Thymus (tissue), 14 donors: ENCODE results near the gene HES4. TPM values are rescaled to one million over a fixed set of nuclear protein-coding genes. Genes with fewer than 3 reads are reported as not detected.

Experiments used
- DNase-seq, 9 donors: peaks; one replicate each; pipeline ENCODE4 v3.0.0-alpha.2; 2013; ENCODE audit warnings: low spot score in 9 of 9, low read depth in 6 of 9, missing footprints in 1 of 9
- H3K27ac ChIP-seq, 2 donors: one replicate each; pipeline ENCODE4 v1.5.1; 2013; ENCODE audit warnings: control low read depth in 1 of 2, low read depth in 1 of 2, low read length in 1 of 2, mild to moderate bottlenecking in 1 of 2, moderate library complexity in 1 of 2
- H3K27me3 ChIP-seq, 2 donors: one replicate each; pipeline ENCODE4 v1.5.1; 2013; ENCODE audit warnings: low read length in 1 of 2; ENCODE audit not compliant: control insufficient read depth in 2 of 2, insufficient read depth in 1 of 2
- H3K36me3 ChIP-seq, 2 donors: one replicate each; pipeline ENCODE4 v1.5.1; 2013; ENCODE audit warnings: low read length in 1 of 2, mild to moderate bottlenecking in 1 of 2, moderate library complexity in 1 of 2; ENCODE audit not compliant: control insufficient read depth in 2 of 2, insufficient read depth in 2 of 2
- H3K4me1 ChIP-seq, 2 donors: one replicate each; pipeline ENCODE4 v1.5.1; 2013; ENCODE audit warnings: low read length in 2 of 2; ENCODE audit not compliant: control insufficient read depth in 2 of 2, insufficient read depth in 2 of 2
- H3K4me3 ChIP-seq, 2 donors: one replicate each; pipeline ENCODE4 v1.5.1; 2013; ENCODE audit warnings: low read length in 2 of 2, control low read depth in 1 of 2, mild to moderate bottlenecking in 1 of 2
- H3K9me3 ChIP-seq, 2 donors: one replicate each; pipeline ENCODE4 v1.5.1; 2013; ENCODE audit warnings: low read length in 1 of 2, mild to moderate bottlenecking in 1 of 2; ENCODE audit not compliant: control insufficient read depth in 2 of 2, insufficient read depth in 1 of 2
- WGBS: extraction: QIAGEN DNeasy Blood & Tissue Kit; methylation state at CpG from one replicate; pipeline ENCODE4 v1.1.7; 2013; 5-methylcytosine and 5-hydroxymethylcytosine counted together
- long read RNA-seq, 10 donors: transcript quantifications; one replicate each; lab custom pipeline, GENCODE V29; 2026
- polyA plus RNA-seq: library from polyadenylated mRNA; stranded (reverse); fragments of 200-250 nt; gene quantifications from one replicate; pipeline ENCODE4 v1.2.3, GENCODE V29; 2013
- total RNA-seq: library from RNA; stranded (reverse); fragments of 120-200 nt; gene quantifications from one replicate; pipeline ENCODE4 v1.2.4, GENCODE V29; 2013
- donor health status: healthy.

Gene HES4, protein sequence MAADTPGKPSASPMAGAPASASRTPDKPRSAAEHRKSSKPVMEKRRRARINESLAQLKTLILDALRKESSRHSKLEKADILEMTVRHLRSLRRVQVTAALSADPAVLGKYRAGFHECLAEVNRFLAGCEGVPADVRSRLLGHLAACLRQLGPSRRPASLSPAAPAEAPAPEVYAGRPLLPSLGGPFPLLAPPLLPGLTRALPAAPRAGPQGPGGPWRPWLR
- total RNA-seq (61.3 TPM), polyA plus RNA-seq (15.5 TPM)
- long read RNA-seq, donor 1, partial matches to known transcripts = 0 of 5 reads
- long read RNA-seq, donor 1, other reads (novel, unspliced or antisense) = 0 of 5 reads
- long read RNA-seq, donor 2, transcript HES4-202 (3 exons, 1,040 nt) = minor isoform, 19 of 65 reads
- long read RNA-seq, donor 2, transcript HES4-201 (4 exons, 899 nt) = minor isoform, 18 of 65 reads
- long read RNA-seq, donor 2, transcript HES4-203 (2 exons, 1,038 nt) = major isoform, 23 of 65 reads
- long read RNA-seq, donor 2, transcript HES4-204 (3 exons, 667 nt) = minor isoform, 5 of 65 reads
- long read RNA-seq, donor 2, partial matches to known transcripts = 0 of 65 reads
- long read RNA-seq, donor 2, other reads (novel, unspliced or antisense) = 0 of 65 reads
- long read RNA-seq, donor 3, transcript HES4-203 (2 exons, 1,038 nt) = major isoform, 27 of 56 reads
- long read RNA-seq, donor 3, transcript HES4-201 (4 exons, 899 nt) = minor isoform, 16 of 56 reads
- long read RNA-seq, donor 3, transcript HES4-202 (3 exons, 1,040 nt) = minor isoform, 12 of 56 reads
- long read RNA-seq, donor 3, partial matches to known transcripts = 0 of 56 reads
- long read RNA-seq, donor 3, other reads (novel, unspliced or antisense) = 0 of 56 reads
- long read RNA-seq, donor 4, transcript HES4-202 (3 exons, 1,040 nt) = major isoform, 7 of 19 reads
- long read RNA-seq, donor 4, transcript HES4-201 (4 exons, 899 nt) = minor isoform, 5 of 19 reads
- long read RNA-seq, donor 4, transcript HES4-203 (2 exons, 1,038 nt) = minor isoform, 6 of 19 reads
- long read RNA-seq, donor 4, partial matches to known transcripts = 0 of 19 reads
- long read RNA-seq, donor 4, other reads (novel, unspliced or antisense) = 0 of 19 reads
- long read RNA-seq, donor 5, transcript HES4-202 (3 exons, 1,040 nt) = minor isoform, 21 of 90 reads
- long read RNA-seq, donor 5, transcript HES4-203 (2 exons, 1,038 nt) = major isoform, 43 of 90 reads
- long read RNA-seq, donor 5, transcript HES4-201 (4 exons, 899 nt) = minor isoform, 22 of 90 reads
- long read RNA-seq, donor 5, partial matches to known transcripts = 0 of 90 reads
- long read RNA-seq, donor 5, other reads (novel, unspliced or antisense) = 0 of 90 reads
- long read RNA-seq, donor 6, transcript HES4-203 (2 exons, 1,038 nt) = minor isoform, 7 of 28 reads
- long read RNA-seq, donor 6, transcript HES4-202 (3 exons, 1,040 nt) = minor isoform, 5 of 28 reads
- long read RNA-seq, donor 6, transcript HES4-201 (4 exons, 899 nt) = major isoform, 15 of 28 reads
- long read RNA-seq, donor 6, partial matches to known transcripts = 0 of 28 reads
- long read RNA-seq, donor 6, other reads (novel, unspliced or antisense) = 0 of 28 reads
- long read RNA-seq, donor 7, transcript HES4-202 (3 exons, 1,040 nt) = minor isoform, 5 of 24 reads
- long read RNA-seq, donor 7, transcript HES4-204 (3 exons, 667 nt) = minor isoform, 5 of 24 reads
- long read RNA-seq, donor 7, transcript HES4-203 (2 exons, 1,038 nt) = minor isoform, 6 of 24 reads
- long read RNA-seq, donor 7, transcript HES4-201 (4 exons, 899 nt) = major isoform, 8 of 24 reads
- long read RNA-seq, donor 7, partial matches to known transcripts = 0 of 24 reads
- long read RNA-seq, donor 7, other reads (novel, unspliced or antisense) = 0 of 24 reads
- long read RNA-seq, donor 8, transcript HES4-201 (4 exons, 899 nt) = minor isoform, 5 of 14 reads
- long read RNA-seq, donor 8, transcript HES4-203 (2 exons, 1,038 nt) = major isoform, 6 of 14 reads
- long read RNA-seq, donor 8, partial matches to known transcripts = 0 of 14 reads
- long read RNA-seq, donor 8, other reads (novel, unspliced or antisense) = 0 of 14 reads
- long read RNA-seq, donor 9, transcript HES4-203 (2 exons, 1,038 nt) = minor isoform, 15 of 39 reads
- long read RNA-seq, donor 9, transcript HES4-201 (4 exons, 899 nt) = major isoform, 20 of 39 reads
- long read RNA-seq, donor 9, partial matches to known transcripts = 0 of 39 reads
- long read RNA-seq, donor 9, other reads (novel, unspliced or antisense) = 0 of 39 reads
- long read RNA-seq, donor 10, transcript HES4-203 (2 exons, 1,038 nt) = major isoform, 18 of 42 reads
- long read RNA-seq, donor 10, transcript HES4-201 (4 exons, 899 nt) = minor isoform, 13 of 42 reads
- long read RNA-seq, donor 10, transcript HES4-202 (3 exons, 1,040 nt) = minor isoform, 10 of 42 reads
- long read RNA-seq, donor 10, partial matches to known transcripts = 0 of 42 reads
- long read RNA-seq, donor 10, other reads (novel, unspliced or antisense) = 0 of 42 reads

DNA sequence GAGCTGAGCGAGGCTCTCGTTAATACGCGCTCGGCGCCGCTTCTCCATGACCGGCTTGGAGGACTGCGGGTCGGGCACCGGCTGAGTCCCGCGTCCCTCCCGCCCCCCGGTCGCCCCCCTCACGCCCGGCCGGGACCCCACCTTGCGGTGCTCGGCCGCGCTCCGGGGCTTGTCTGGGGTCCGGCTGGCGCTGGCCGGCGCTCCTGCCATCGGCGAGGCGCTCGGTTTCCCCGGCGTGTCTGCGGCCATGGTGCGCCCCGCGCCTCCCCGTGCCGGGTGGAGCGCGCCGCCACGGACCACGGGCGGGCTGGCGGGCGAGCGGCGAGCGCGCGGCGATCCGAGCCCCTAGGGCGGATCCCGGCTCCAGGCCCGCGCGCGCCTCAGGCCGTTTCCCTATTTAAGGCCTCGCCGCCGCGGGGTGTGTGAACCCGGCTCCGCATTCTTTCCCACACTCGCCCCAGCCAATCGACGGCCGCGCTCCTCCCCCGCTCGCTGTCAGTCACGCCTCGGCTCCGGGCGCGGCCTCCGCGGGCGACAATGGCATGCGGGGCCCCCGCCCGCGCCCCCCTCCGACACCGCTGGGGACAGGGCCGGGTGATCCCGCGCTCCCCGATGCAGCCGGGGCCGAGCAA lies at the start of gene HES4:
TSS of gene HES4 (minus strand) at position 373 of the 632 bp plus-strand sequence. CDS start at position 249, 124 bp downstream.
- under 1% methylated on average over 95 of the region's 95 CpGs for WGBS
- DNase-seq = peak in 4 of 9 donors; percentile 66 to 87 (median 72)
- H3K4me1 ChIP-seq = peaks cover 32 to 58% of the 10 kb centered on the region in 2 donors
- H3K27me3 ChIP-seq = peaks cover 44 to 87% of the 10 kb centered on the region in 2 donors
- peak within 1 kb of the TSS; percentile 53 to 63 for H3K4me3 ChIP-seq
- H3K27ac ChIP-seq = peak within 1 kb of the TSS; percentile 64 to 88
- peaks cover 1 to 4% of the 10 kb centered on the region in 2 donors for H3K9me3 ChIP-seq
- peaks cover 0 to 4% of the 10 kb centered on the region in 2 donors for H3K36me3 ChIP-seq

DNA sequence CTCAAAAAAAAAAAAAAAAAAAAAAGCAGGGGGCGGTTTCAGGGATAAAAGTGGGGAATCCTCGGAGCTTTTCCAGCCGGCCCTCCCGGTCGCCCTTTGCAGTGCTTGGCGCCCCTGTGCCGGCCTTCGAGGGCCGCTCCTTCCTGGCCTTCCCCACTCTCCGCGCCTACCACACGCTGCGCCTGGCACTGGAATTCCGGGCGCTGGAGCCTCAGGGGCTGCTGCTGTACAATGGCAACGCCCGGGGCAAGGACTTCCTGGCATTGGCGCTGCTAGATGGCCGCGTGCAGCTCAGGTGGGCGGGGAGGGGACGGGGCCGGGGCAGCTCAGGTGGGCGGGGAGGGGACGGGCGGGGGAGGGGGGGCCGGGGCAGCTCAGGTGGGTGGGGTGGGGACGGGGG lies 48.9 kb upstream of the HES4 start:
- Histone ChIP-seq H3K4me1 (no peaks in the 10 kb centered on the region), H3K27me3 (no peaks in the 10 kb centered on the region), H3K9me3 (peaks cover 0 to 8% of the 10 kb centered on the region in 2 donors), H3K4me3 (no peak overlapping the region), H3K27ac (no peak overlapping the region), H3K36me3 (peaks cover 0 to 4% of the 10 kb centered on the region in 2 donors)
- WGBS = 91% methylated on average over 28 of the region's 28 CpGs
- DNase-seq = no peak

DNA sequence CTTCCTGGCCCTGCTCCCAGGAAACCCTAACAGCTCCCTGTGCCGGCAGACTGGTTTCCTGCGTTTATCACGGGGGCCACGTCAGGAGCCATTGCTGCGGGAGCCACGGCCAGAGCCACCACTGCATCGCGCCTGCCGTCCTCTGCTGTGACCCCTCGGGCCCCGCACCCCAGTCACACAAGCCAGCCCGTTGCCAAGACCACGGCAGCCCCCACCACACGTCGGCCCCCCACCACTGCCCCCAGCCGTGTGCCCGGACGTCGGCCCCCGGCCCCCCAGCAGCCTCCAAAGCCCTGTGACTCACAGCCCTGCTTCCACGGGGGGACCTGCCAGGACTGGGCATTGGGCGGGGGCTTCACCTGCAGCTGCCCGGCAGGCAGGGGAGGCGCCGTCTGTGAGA lies 48.1 kb upstream of the HES4 start:
- peaks cover 0 to 4% of the 10 kb centered on the region in 2 donors for H3K36me3 ChIP-seq
- no peak overlapping the region for H3K27ac ChIP-seq
- H3K4me3 ChIP-seq = no peak overlapping the region
- no peaks in the 10 kb centered on the region for H3K27me3 ChIP-seq
- peaks cover 0 to 8% of the 10 kb centered on the region in 2 donors for H3K9me3 ChIP-seq
- H3K4me1 ChIP-seq = no peaks in the 10 kb centered on the region
- 95% methylated on average over 25 of the region's 25 CpGs for WGBS
- no peak for DNase-seq

DNA sequence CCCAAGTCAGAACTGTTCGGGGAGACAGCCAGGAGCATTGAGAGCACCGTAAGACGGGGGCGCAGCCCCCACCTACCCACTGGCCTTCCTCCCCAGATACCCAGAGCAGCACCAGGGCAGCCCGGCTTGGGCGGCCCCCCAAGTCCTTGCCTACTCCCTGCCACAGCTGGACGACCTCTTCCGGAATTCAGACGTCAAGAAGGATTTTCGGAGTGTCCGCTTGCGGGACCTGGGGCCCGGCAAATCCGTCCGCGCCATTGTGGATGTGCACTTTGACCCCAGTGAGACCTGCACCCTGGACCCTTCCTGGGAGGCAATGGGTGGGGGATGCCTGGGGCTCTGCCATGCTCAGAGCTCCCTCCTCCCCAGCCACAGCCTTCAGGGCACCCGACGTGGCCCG lies 47.5 kb upstream of the HES4 start:
- no peaks in the 10 kb centered on the region for H3K27me3 ChIP-seq
- no peak overlapping the region for H3K4me3 ChIP-seq
- no peaks in the 10 kb centered on the region for H3K4me1 ChIP-seq
- no peak for DNase-seq
- H3K27ac ChIP-seq = no peak overlapping the region
- H3K9me3 ChIP-seq = peaks cover 0 to 8% of the 10 kb centered on the region in 2 donors
- H3K36me3 ChIP-seq = peaks cover 0 to 4% of the 10 kb centered on the region in 2 donors
- WGBS = 99% methylated on average over 19 of the region's 19 CpGs

DNA sequence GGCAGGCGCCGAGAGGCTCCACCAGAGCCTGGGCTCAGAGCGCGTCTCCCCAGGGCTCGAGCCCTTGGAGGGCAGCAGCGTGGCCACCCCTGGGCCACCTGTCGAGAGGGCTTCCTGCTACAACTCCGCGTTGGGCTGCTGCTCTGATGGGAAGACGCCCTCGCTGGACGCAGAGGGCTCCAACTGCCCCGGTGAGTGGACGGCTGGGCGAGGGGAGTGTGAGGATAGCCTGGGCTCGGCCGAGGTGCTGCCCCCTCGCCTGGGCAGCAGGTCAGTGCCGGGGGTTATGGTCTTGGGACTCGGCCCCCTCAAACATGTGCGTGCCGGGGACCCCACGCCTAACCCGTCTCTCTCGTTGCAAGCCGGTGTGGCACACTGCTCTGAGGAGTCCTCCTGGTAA lies 46.9 kb upstream of the HES4 start:
- Histone ChIP-seq H3K9me3 (peaks cover 0 to 8% of the 10 kb centered on the region in 2 donors), H3K27ac (no peak overlapping the region), H3K36me3 (peaks cover 0 to 4% of the 10 kb centered on the region in 2 donors), H3K4me1 (no peaks in the 10 kb centered on the region), H3K4me3 (no peak overlapping the region), H3K27me3 (no peaks in the 10 kb centered on the region)
- no peak for DNase-seq
- WGBS = 98% methylated on average over 26 of the region's 26 CpGs

DNA sequence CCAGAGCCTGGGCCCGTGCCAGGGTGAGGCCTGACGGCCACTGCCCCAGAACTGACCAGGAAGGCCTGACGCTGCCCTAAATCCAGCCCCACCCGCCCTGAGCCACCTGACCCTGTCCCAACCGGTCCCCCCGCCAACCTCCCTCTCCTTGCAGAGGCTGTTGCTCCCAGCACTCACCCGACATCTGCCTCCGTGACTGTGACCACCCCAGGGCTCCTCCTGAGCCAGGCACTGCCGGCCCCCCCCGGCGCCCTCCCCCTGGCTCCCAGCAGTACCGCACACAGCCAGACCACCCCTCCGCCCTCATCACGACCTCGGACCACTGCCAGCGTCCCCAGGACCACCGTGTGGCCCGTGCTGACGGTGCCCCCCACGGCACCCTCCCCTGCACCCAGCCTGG lies 46.3 kb upstream of the HES4 start:
- Histone ChIP-seq H3K4me1 (no peaks in the 10 kb centered on the region), H3K9me3 (peaks cover 0 to 8% of the 10 kb centered on the region in 2 donors), H3K4me3 (no peak overlapping the region), H3K27ac (no peak overlapping the region), H3K27me3 (peaks cover 0 to 2% of the 10 kb centered on the region in 2 donors), H3K36me3 (peaks cover 0 to 4% of the 10 kb centered on the region in 2 donors)
- DNase-seq = no peak
- 95% methylated on average over 20 of the region's 20 CpGs for WGBS

DNA sequence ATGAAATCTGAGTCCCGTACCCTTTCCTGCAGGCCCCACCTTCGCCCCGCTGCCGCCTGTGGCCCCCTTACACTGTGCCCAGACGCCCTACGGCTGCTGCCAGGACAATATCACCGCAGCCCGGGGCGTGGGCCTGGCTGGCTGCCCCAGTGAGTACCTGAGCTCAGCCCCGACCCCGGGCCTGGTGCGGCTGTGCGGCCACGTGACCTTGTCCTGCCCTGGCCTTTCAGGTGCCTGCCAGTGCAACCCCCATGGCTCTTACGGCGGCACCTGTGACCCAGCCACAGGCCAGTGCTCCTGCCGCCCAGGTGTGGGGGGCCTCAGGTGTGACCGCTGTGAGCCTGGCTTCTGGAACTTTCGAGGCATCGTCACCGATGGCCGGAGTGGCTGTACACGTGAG lies 45.2 kb upstream of the HES4 start:
- no peak overlapping the region for H3K4me3 ChIP-seq
- peaks cover 4 to 8% of the 10 kb centered on the region in 2 donors for H3K27me3 ChIP-seq
- peaks cover 0 to 8% of the 10 kb centered on the region in 2 donors for H3K9me3 ChIP-seq
- H3K4me1 ChIP-seq = peaks cover 5% of the 10 kb centered on the region in 2 donors
- peaks cover 0 to 4% of the 10 kb centered on the region in 2 donors for H3K36me3 ChIP-seq
- no peak for DNase-seq
- no peak overlapping the region for H3K27ac ChIP-seq
- 97% methylated on average over 23 of the region's 23 CpGs for WGBS
